Endothelial cell of umbilical vein (primary cell): ENCODE results near the gene MAPKAPK2.
"Not testable (repeated sequence)": the region's sequence is repeated elsewhere in the genome, so short reads cannot be mapped to it uniquely, and the experiment has no call there.

Experiments used
- EZH2 ChIP-seq: IDR thresholded peaks from 2 replicates; pipeline ENCODE4 v1.6.1; 2012; ENCODE audit warnings: borderline replicate concordance, low read depth, mild to moderate bottlenecking, moderate library complexity, low read length, inconsistent platforms; ENCODE audit not compliant: severe bottlenecking
- TF ChIP-seq, protein P1 (sequence below), 2 donors: IDR thresholded peaks; 1 replicate in 1 of 2; 2 replicates in 1 of 2; pipeline ENCODE4 v1.5.1; 2011; ENCODE audit warnings: low read length in 2 of 2, mild to moderate bottlenecking in 2 of 2, moderate library complexity in 2 of 2, control low read depth in 1 of 2, inconsistent platforms in 1 of 2, low read depth in 1 of 2; ENCODE audit not compliant: insufficient read depth in 1 of 2; ENCODE audit errors: extremely low read depth in 1 of 2

DNA sequence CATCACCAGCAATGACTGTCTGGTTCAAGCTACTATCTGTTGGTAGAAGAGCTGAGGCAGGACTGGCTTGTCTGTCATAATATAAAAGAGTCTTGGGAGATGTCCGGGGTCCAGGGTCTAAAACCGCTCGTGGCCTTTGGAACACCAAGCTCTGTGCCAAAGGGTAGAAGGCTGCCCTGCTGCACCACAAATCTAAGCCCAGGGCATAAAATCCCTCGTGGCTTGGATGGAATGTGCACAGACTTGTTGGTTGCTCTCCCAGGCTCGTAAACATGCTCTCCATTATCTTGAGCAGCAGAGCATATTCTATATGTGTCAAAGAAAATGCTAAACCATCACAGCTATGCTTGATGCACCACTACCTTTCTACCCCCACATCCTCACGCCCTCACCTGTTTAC is 94.2 kb downstream of the MAPKAPK2 start:
- TF ChIP-seq, protein P1, sequence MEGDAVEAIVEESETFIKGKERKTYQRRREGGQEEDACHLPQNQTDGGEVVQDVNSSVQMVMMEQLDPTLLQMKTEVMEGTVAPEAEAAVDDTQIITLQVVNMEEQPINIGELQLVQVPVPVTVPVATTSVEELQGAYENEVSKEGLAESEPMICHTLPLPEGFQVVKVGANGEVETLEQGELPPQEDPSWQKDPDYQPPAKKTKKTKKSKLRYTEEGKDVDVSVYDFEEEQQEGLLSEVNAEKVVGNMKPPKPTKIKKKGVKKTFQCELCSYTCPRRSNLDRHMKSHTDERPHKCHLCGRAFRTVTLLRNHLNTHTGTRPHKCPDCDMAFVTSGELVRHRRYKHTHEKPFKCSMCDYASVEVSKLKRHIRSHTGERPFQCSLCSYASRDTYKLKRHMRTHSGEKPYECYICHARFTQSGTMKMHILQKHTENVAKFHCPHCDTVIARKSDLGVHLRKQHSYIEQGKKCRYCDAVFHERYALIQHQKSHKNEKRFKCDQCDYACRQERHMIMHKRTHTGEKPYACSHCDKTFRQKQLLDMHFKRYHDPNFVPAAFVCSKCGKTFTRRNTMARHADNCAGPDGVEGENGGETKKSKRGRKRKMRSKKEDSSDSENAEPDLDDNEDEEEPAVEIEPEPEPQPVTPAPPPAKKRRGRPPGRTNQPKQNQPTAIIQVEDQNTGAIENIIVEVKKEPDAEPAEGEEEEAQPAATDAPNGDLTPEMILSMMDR (IDR thresholded peaks at IDR 0.05; ENCODE audit: extremely low read depth in 1 of 2, insufficient read depth in 1 of 2, low read depth in 1 of 2, low read length in 2 of 2) = not testable (repeated sequence)
- not testable (repeated sequence) for TF ChIP-seq EZH2
